ENCODE measurements around the gene OBSL1. TPM values are rescaled to one million over a fixed set of nuclear protein-coding genes. Genes with fewer than 3 reads are reported as not detected.

OBSL1 gene
- total and polyA plus RNA-seq, 10 of the 15 experiments (the other 5 are each of a cell fraction or from before 2014, with no cell fraction given): 0.14 to 0.77 TPM; not detected in 8

DNA sequence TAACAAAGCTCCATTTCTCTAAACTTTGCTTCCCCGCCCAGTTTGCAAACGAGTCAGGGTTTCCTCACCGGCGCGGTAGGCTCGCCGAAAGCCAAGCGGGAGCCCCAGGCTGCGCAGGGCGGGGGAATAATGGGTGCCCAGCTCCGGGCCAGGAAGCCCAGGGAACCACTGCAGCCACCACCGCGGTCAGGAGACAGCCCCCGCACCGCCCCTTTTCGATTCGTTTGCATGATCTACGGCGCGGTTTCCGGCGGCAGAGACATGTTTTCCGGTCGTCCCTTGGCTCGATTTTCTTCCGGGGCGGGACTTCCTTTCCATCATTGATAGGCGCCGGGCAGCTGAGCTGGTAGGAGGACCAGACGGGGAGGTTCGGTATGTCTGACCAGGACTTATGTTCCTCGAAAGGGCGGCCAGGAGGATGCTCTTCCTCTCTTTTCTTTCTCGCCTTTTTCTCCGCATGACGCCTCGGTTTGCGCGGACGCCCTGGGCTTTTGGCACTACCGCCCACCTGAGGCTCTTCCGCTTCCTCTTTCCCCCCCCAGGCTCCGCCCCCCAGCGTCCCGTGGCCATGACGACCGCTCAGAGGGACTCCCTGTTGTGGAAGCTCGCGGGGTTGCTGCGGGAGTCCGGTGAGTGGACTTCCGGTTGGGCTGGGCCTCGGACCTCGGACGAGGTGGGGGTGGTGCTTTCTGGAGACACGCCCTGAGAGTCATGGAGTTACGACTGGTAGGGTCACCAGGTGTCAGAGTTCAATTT lies 26.4 kb upstream of the OBSL1 start, which contains the start of gene STK11IP:
TSS of gene STK11IP (plus strand) at position 306 of the 756 bp plus-strand sequence. CDS start at position 569, 263 bp downstream.
- DNase-seq (ENCODE audit: low read depth, low spot score) (peak; percentile 84), FAIRE-seq (peak; percentile 92), ATAC-seq (peak; percentile 96)
- Histone ChIP-seq H3K9ac (ENCODE audit: control insufficient read depth, insufficient read depth, low read length) (peak within 1 kb of the TSS; percentile 75), H3K79me2 (ENCODE audit: control insufficient read depth, insufficient read depth, low read length) (no peaks in the 10 kb centered on the region), H2AFZ (ENCODE audit: control insufficient read depth, low read depth, low read length) (peak within 1 kb of the TSS; percentile 99), H3K27ac (ENCODE audit: control insufficient read depth, insufficient read depth) (peak within 1 kb of the TSS; percentile 81), H3K9me3 (replicated peaks; ENCODE audit: control insufficient read depth, insufficient read depth, low read length) (no peaks in the 10 kb centered on the region), H3K4me2 (ENCODE audit: control insufficient read depth, insufficient read depth) (peak within 1 kb of the TSS; percentile 100), H4K20me1 (ENCODE audit: control insufficient read depth, insufficient read depth) (no peaks in the 10 kb centered on the region), H3K36me3 (ENCODE audit: control insufficient read depth in 2 of 2, insufficient read depth in 2 of 2, low read length in 1 of 2) (peaks cover 0 to 3% of the 10 kb centered on the region in 2 experiments; a peak in 3 of 4 replicates), H3K27me3 (replicated peaks in 1 of 2; ENCODE audit: control insufficient read depth in 2 of 2, insufficient read depth in 2 of 2, low read length in 1 of 2) (no peaks in the 10 kb centered on the region), H3K4me1 (ENCODE audit: control insufficient read depth, insufficient read depth, low read length) (0 out of 2 replicates have a peak, but pooled peaks cover 8% of the 10 kb centered on the region), H3K4me3 (peak within 1 kb of the TSS; percentile 74)
- ChIA-PET POLR2A (interaction anchor here (0.6 to 2.4 kb wide), 5 partner anchors 45 to 1376 kb away, joined by 3 to 10 read pairs (median 4); partner anchors contain the start of genes CHPF, DNPEP and TMEM198), SMC1A (ENCODE audit: uncharacterized antibody, unreplicated experiment) (interaction anchor here (0.9 to 1.2 kb wide), 7 partner anchors 9 to 99 kb away, joined by 3 to 5 read pairs (median 3); partner anchors contain the start of gene GMPPA), CTCF (interaction anchor here (0.6 to 2.9 kb wide), 7 partner anchors 45 to 210 kb away, joined by 3 to 15 read pairs (median 5); partner anchors contain the start of genes CHPF and GMPPA), RAD21 (ENCODE audit: unreplicated experiment) (interaction anchor here (0.9 to 1.7 kb wide), 7 partner anchors 15 to 209 kb away, joined by 3 to 10 read pairs (median 3); partner anchors contain the start of genes CHPF, GMPPA and TMEM198)
- in situ Hi-C loops (cut with MboI) (no loop called here), intact Hi-C loops (cut with micrococcal nuclease; ENCODE audit: unreplicated experiment) (loop anchor here (2.0 to 5.0 kb wide), 2 partner anchors 57 to 320 kb away; partner anchors contain the start of gene DNAJB2)
- no TSS peak for BruUV-seq (replicated peaks)
- 1% methylated on average over 52 of the region's 57 CpGs for WGBS (ENCODE audit: insufficient coverage, insufficient replicate concordance, low lambda C conversion rate, missing lambda C conversion rate)
- TF ChIP-seq KLF5 (IDR thresholded peaks at IDR 0.05; ENCODE audit: partially characterized antibody) (peak; percentile 77), SMARCA5 (IDR thresholded peaks at IDR 0.05) (0 out of 2 replicates have a peak, but pooled peaks have one; percentile 46), RUNX3 (IDR thresholded peaks at IDR 0.05; ENCODE audit: low read length) (peak; percentile 92), CREM (IDR thresholded peaks at IDR 0.05; ENCODE audit: low read depth) (peak; percentile 92), FOS (IDR thresholded peaks at IDR 0.05; ENCODE audit: borderline replicate concordance, extremely low read depth, insufficient read length) (no peak), ZNF274 (IDR thresholded peaks at IDR 0.05; ENCODE audit: insufficient read depth, insufficient read length) (no peak), KDM1A (IDR thresholded peaks at IDR 0.05; ENCODE audit: borderline replicate concordance) (no peak), CBFB (IDR thresholded peaks at IDR 0.05; ENCODE audit: low read depth) (peak; percentile 82; the same call in 1 of the 2 replicates), MYB (IDR thresholded peaks at IDR 0.05; ENCODE audit: borderline replicate concordance, low read depth, low read length) (no peak), RB1 (IDR thresholded peaks at IDR 0.05; ENCODE audit: borderline replicate concordance) (0 out of 2 replicates have a peak, but pooled peaks have one; percentile 65), DPF2 (IDR thresholded peaks at IDR 0.05) (0 out of 2 replicates have a peak, but pooled peaks have one; percentile 38), HDAC6 (IDR thresholded peaks at IDR 0.05; ENCODE audit: unreplicated experiment) (no peak), SUZ12 (IDR thresholded peaks at IDR 0.05; ENCODE audit: unreplicated experiment) (no peak)
- TF ChIP-seq, protein P1, sequence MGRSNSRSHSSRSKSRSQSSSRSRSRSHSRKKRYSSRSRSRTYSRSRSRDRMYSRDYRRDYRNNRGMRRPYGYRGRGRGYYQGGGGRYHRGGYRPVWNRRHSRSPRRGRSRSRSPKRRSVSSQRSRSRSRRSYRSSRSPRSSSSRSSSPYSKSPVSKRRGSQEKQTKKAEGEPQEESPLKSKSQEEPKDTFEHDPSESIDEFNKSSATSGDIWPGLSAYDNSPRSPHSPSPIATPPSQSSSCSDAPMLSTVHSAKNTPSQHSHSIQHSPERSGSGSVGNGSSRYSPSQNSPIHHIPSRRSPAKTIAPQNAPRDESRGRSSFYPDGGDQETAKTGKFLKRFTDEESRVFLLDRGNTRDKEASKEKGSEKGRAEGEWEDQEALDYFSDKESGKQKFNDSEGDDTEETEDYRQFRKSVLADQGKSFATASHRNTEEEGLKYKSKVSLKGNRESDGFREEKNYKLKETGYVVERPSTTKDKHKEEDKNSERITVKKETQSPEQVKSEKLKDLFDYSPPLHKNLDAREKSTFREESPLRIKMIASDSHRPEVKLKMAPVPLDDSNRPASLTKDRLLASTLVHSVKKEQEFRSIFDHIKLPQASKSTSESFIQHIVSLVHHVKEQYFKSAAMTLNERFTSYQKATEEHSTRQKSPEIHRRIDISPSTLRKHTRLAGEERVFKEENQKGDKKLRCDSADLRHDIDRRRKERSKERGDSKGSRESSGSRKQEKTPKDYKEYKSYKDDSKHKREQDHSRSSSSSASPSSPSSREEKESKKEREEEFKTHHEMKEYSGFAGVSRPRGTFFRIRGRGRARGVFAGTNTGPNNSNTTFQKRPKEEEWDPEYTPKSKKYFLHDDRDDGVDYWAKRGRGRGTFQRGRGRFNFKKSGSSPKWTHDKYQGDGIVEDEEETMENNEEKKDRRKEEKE (IDR thresholded peaks at IDR 0.05): no peak
- TF ChIP-seq, protein P2, sequence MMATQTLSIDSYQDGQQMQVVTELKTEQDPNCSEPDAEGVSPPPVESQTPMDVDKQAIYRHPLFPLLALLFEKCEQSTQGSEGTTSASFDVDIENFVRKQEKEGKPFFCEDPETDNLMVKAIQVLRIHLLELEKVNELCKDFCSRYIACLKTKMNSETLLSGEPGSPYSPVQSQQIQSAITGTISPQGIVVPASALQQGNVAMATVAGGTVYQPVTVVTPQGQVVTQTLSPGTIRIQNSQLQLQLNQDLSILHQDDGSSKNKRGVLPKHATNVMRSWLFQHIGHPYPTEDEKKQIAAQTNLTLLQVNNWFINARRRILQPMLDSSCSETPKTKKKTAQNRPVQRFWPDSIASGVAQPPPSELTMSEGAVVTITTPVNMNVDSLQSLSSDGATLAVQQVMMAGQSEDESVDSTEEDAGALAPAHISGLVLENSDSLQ (IDR thresholded peaks at IDR 0.05): peak; percentile 90
- TF ChIP-seq, protein P3, sequence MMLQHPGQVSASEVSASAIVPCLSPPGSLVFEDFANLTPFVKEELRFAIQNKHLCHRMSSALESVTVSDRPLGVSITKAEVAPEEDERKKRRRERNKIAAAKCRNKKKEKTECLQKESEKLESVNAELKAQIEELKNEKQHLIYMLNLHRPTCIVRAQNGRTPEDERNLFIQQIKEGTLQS (IDR thresholded peaks at IDR 0.05; ENCODE audit: borderline replicate concordance, extremely low read depth, low read depth, low read length): no peak
- TF ChIP-seq, protein P4, sequence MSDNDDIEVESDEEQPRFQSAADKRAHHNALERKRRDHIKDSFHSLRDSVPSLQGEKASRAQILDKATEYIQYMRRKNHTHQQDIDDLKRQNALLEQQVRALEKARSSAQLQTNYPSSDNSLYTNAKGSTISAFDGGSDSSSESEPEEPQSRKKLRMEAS (IDR thresholded peaks at IDR 0.05; ENCODE audit: low read depth, low read length): peak; percentile 31; the same call in 1 of the 2 replicates
- TF ChIP-seq, protein P5, sequence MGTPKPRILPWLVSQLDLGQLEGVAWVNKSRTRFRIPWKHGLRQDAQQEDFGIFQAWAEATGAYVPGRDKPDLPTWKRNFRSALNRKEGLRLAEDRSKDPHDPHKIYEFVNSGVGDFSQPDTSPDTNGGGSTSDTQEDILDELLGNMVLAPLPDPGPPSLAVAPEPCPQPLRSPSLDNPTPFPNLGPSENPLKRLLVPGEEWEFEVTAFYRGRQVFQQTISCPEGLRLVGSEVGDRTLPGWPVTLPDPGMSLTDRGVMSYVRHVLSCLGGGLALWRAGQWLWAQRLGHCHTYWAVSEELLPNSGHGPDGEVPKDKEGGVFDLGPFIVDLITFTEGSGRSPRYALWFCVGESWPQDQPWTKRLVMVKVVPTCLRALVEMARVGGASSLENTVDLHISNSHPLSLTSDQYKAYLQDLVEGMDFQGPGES (IDR thresholded peaks at IDR 0.05): no peak
